ENCODE measurements around the gene STX2. TPM values are rescaled to one million over a fixed set of nuclear protein-coding genes. Genes with fewer than 3 reads are reported as not detected.
A peak's percentile ranks its signal among the peaks of the same experiment; 100 is the strongest.

The STX2 gene
- total and polyA plus RNA-seq, 2 donors (not counting 1 experiment from before 2014, with no cell fraction given): 35.2 to 87.8 TPM

GRCh38 chr12:130825771-130826150, 13.3 kb downstream of the STX2 start:
- H3K27ac ChIP-seq (ENCODE audit: insufficient read depth, low read length): peak overlapping the region; percentile 39
- H4K20me1 ChIP-seq (ENCODE audit: control insufficient read depth, extremely low read depth, insufficient read depth, low read length): no peaks in the 10 kb centered on the region
- TF ChIP-seq EZH2 (IDR thresholded peaks at IDR 0.05; ENCODE audit: low read length, missing control alignments) (no peak), CTCF (conservative IDR thresholded peaks at IDR 0.05 in 1 of 2, IDR thresholded peaks at IDR 0.05 in 1 of 2; ENCODE audit: low read depth in 1 of 2, low read length in 2 of 2) (no peak)

GRCh38 chr12:130819681-130820080, 19.4 kb downstream of the STX2 start:
- peaks cover 10% of the 10 kb centered on the region for H3K79me2 ChIP-seq (ENCODE audit: control insufficient read depth, insufficient read depth, low read length)
- no peak overlapping the region for H3K9ac ChIP-seq (ENCODE audit: insufficient read depth, low read length)
- TF ChIP-seq CTCF (conservative IDR thresholded peaks at IDR 0.05 in 1 of 2, IDR thresholded peaks at IDR 0.05 in 1 of 2; ENCODE audit: low read depth in 1 of 2, low read length in 2 of 2): no peak
- no peak for TF ChIP-seq EZH2 (IDR thresholded peaks at IDR 0.05; ENCODE audit: low read length, missing control alignments)
- no peaks in the 10 kb centered on the region for H3K4me1 ChIP-seq (ENCODE audit: control insufficient read depth, extremely low read depth, insufficient read depth, low read length)
- peaks cover 11% of the 10 kb centered on the region for H3K36me3 ChIP-seq (ENCODE audit: control insufficient read depth, insufficient read depth, low read length)
- H3K27me3 ChIP-seq (ENCODE audit: control insufficient read depth, insufficient read depth, low read length): no peaks in the 10 kb centered on the region
- H2AFZ ChIP-seq (ENCODE audit: low read length): no peak overlapping the region
- DNase-seq (ENCODE audit: low read depth in 2 of 2): no peak
- no peak overlapping the region for H3K4me3 ChIP-seq (replicated peaks in 1 of 4; ENCODE audit: control extremely low read depth in 1 of 4, insufficient read depth in 1 of 4, low read depth in 3 of 4, low read length in 4 of 4)
- H4K20me1 ChIP-seq (ENCODE audit: control insufficient read depth, extremely low read depth, insufficient read depth, low read length): no peaks in the 10 kb centered on the region
- peak overlapping the region; percentile 28 for H3K4me2 ChIP-seq (ENCODE audit: extremely low read depth, insufficient read depth, low read length)
- no peak overlapping the region for H3K27ac ChIP-seq (ENCODE audit: insufficient read depth, low read length)
- no peaks in the 10 kb centered on the region for H3K9me3 ChIP-seq (ENCODE audit: control insufficient read depth, insufficient read depth, low read depth, low read length)

More at GRCh38 chr12:130825771-130826150, 13.3 kb downstream of the STX2 start:
- H3K79me2 ChIP-seq (ENCODE audit: control insufficient read depth, insufficient read depth, low read length): peaks cover 26% of the 10 kb centered on the region
- no peaks in the 10 kb centered on the region for H3K9me3 ChIP-seq (ENCODE audit: control insufficient read depth, insufficient read depth, low read depth, low read length)
- H3K4me1 ChIP-seq (ENCODE audit: control insufficient read depth, extremely low read depth, insufficient read depth, low read length): peaks cover 10% of the 10 kb centered on the region
- H3K27me3 ChIP-seq (ENCODE audit: control insufficient read depth, insufficient read depth, low read length): no peaks in the 10 kb centered on the region
- H3K9ac ChIP-seq (ENCODE audit: insufficient read depth, low read length): no peak overlapping the region
- no peak overlapping the region for H3K4me2 ChIP-seq (ENCODE audit: extremely low read depth, insufficient read depth, low read length)
- DNase-seq (ENCODE audit: low read depth in 2 of 2): no peak
- no peak overlapping the region for H3K4me3 ChIP-seq (replicated peaks in 1 of 4; ENCODE audit: control extremely low read depth in 1 of 4, insufficient read depth in 1 of 4, low read depth in 3 of 4, low read length in 4 of 4)
- H2AFZ ChIP-seq (ENCODE audit: low read length): no peak overlapping the region
- peaks cover 8% of the 10 kb centered on the region for H3K36me3 ChIP-seq (ENCODE audit: control insufficient read depth, insufficient read depth, low read length)

GRCh38 chr12:130818635-130819576, 20.1 kb downstream of the STX2 start:
- H3K9me3 ChIP-seq (ENCODE audit: control insufficient read depth, insufficient read depth, low read depth, low read length): no peaks in the 10 kb centered on the region
- peaks cover 14% of the 10 kb centered on the region for H3K79me2 ChIP-seq (ENCODE audit: control insufficient read depth, insufficient read depth, low read length)
- H4K20me1 ChIP-seq (ENCODE audit: control insufficient read depth, extremely low read depth, insufficient read depth, low read length): no peaks in the 10 kb centered on the region
- H3K9ac ChIP-seq (ENCODE audit: insufficient read depth, low read length): no peak overlapping the region
- no peak overlapping the region for H3K27ac ChIP-seq (ENCODE audit: insufficient read depth, low read length)
- peak overlapping the region; percentile 69 for H3K4me2 ChIP-seq (ENCODE audit: extremely low read depth, insufficient read depth, low read length)
- DNase-seq (ENCODE audit: low read depth in 2 of 2): peak; percentile 7 to 25
- TF ChIP-seq EZH2 (IDR thresholded peaks at IDR 0.05; ENCODE audit: low read length, missing control alignments) (no peak), CTCF (conservative IDR thresholded peaks at IDR 0.05 in 1 of 2, IDR thresholded peaks at IDR 0.05 in 1 of 2; ENCODE audit: low read depth in 1 of 2, low read length in 2 of 2) (peak; percentile 48 to 66)
- H3K4me3 ChIP-seq (replicated peaks in 1 of 4; ENCODE audit: control extremely low read depth in 1 of 4, insufficient read depth in 1 of 4, low read depth in 3 of 4, low read length in 4 of 4): peak overlapping the region in 3 of 4 experiments; percentile 27 to 48 (median 34)
- peaks cover 11% of the 10 kb centered on the region for H3K36me3 ChIP-seq (ENCODE audit: control insufficient read depth, insufficient read depth, low read length)
- H3K27me3 ChIP-seq (ENCODE audit: control insufficient read depth, insufficient read depth, low read length): no peaks in the 10 kb centered on the region
- H3K4me1 ChIP-seq (ENCODE audit: control insufficient read depth, extremely low read depth, insufficient read depth, low read length): no peaks in the 10 kb centered on the region
- H2AFZ ChIP-seq (ENCODE audit: low read length): no peak overlapping the region
